KBM-7 (cell line): ENCODE measurements around the gene C1S.

Experiments
- DNase-seq: peaks from one replicate; pipeline ENCODE4 v3.0.0-alpha.2; 2015
- in situ Hi-C: fragments of 300-500 bp; cut with MboI; formaldehyde crosslinking; loops from 2 replicates; pipeline ENCODE4 v1.14.3; 2020; ENCODE audit warnings: low sequenced_read_pairs, low pct_unique_long_range_greater_than_20kb, mixed read lengths

The C1S gene

GRCh38 chr12:7114851-7115250, 54.3 kb downstream of the C1S start:
- in situ Hi-C loops = no loop called here
- no peak for DNase-seq

- DNase-seq = no peak
- in situ Hi-C loops = no loop called here
These were observed 55.7 kb downstream of the C1S start for GRCh38 chr12:7116196-7116595.

- in situ Hi-C loops = no loop called here
- DNase-seq = no peak
These were observed 56.4 kb downstream of the C1S start for GRCh38 chr12:7116916-7117315.

GRCh38 chr12:7117670-7118069, 57.2 kb downstream of the C1S start:
- in situ Hi-C loops = no loop called here
- DNase-seq = no peak

- no peak for DNase-seq
- in situ Hi-C loops = no loop called here
These were observed 58.4 kb downstream of the C1S start for GRCh38 chr12:7118881-7119280.

GRCh38 chr12:7120166-7120565, 59.6 kb downstream of the C1S start:
- in situ Hi-C loops = no loop called here
- DNase-seq = no peak
